Panc1 (cell line): ENCODE data around the gene CENPT. TPM values are rescaled to one million over a fixed set of nuclear protein-coding genes. Genes with fewer than 3 reads are reported as not detected.

ENCODE experiments used
- ATAC-seq: fragments of 200-7000 bp; cut with Tn5 transposase; 2 replicates; pipeline ENCODE4 v1.9.1; 2020; ENCODE audit warnings: mild to moderate bottlenecking, moderate library complexity
- BruUV-seq: library from RNA; stranded (reverse); fragments of 400-500 nt; replicated peaks from 2 replicates; lab custom pipeline; 2021; lab: Mats Ljungman, UMichigan
- CTCF ChIA-PET: fragments of 300-600 bp; sonication (Branson Sonifier 250); formaldehyde crosslinking; loops from one replicate; lab custom pipeline; 2022; ENCODE audit warnings: antibody characterized with exemption; lab: Charles Lee
- POLR2A ChIA-PET: fragments of 300-600 bp; sonication (Branson Sonifier 250); formaldehyde crosslinking; loops from one replicate; lab custom pipeline; 2022; ENCODE audit warnings: antibody characterized with exemption; lab: Charles Lee
- DNase-seq: peaks from one replicate; pipeline ENCODE4 v3.0.0-alpha.2; 2010; ENCODE audit warnings: low read depth, low spot score
- H3K27ac ChIP-seq: 2 replicates; pipeline ENCODE4 v1.5.1; 2011; ENCODE audit warnings: mild to moderate bottlenecking, low read length, inconsistent platforms
- H3K27me3 ChIP-seq: fragments of 200-500 bp; sonication (Bioruptor generic); 2 replicates; pipeline ENCODE4 v1.6.0; 2014; ENCODE audit warnings: low read length, inconsistent platforms; ENCODE audit not compliant: control insufficient read depth, insufficient read depth
- H3K36me3 ChIP-seq: fragments of 200-500 bp; sonication (Bioruptor generic); 2 replicates; pipeline ENCODE4 v1.5.1; 2014; ENCODE audit warnings: inconsistent platforms, mild to moderate bottlenecking, low read length, moderate library complexity; ENCODE audit not compliant: control insufficient read depth, insufficient read depth
- H3K4me1 ChIP-seq: 2 replicates; pipeline ENCODE4 v1.5.1; 2011; ENCODE audit warnings: inconsistent platforms, mild to moderate bottlenecking, low read length, moderate library complexity; ENCODE audit not compliant: control insufficient read depth, insufficient read depth
- H3K4me3 ChIP-seq, 2 experiments: 2 replicates each; pipeline ENCODE4 v1.5.1; 2011 to 2012; ENCODE audit warnings: low read depth in 2 of 2, low read length in 2 of 2, mild to moderate bottlenecking in 2 of 2, inconsistent platforms in 1 of 2, moderate library complexity in 1 of 2
- H3K9me3 ChIP-seq: fragments of 200-500 bp; sonication (Bioruptor generic); 2 replicates; pipeline ENCODE4 v1.5.1; 2014; ENCODE audit warnings: low read depth, mild to moderate bottlenecking, inconsistent platforms, low read length, moderate library complexity; ENCODE audit not compliant: control insufficient read depth, insufficient read depth
- CTCF ChIP-seq: fragments of 450-650 bp; IDR thresholded peaks from 2 replicates; pipeline ENCODE4 v1.5.1; 2017; ENCODE audit warnings: mild to moderate bottlenecking
- POLR2AphosphoS5 ChIP-seq: IDR thresholded peaks from 2 replicates; pipeline ENCODE4 v1.6.1; 2012; ENCODE audit warnings: mild to moderate bottlenecking, low read depth, low read length, moderate library complexity
- SIN3A ChIP-seq: IDR thresholded peaks from 2 replicates; pipeline ENCODE4 v1.6.1; 2012; ENCODE audit warnings: low read depth, mild to moderate bottlenecking, low read length, moderate library complexity, borderline replicate concordance; ENCODE audit not compliant: insufficient read depth
- TCF7L2 ChIP-seq: IDR thresholded peaks from 2 replicates; pipeline ENCODE4 v1.6.1; 2011; ENCODE audit warnings: mild to moderate bottlenecking, low read depth, low read length, inconsistent platforms
- in situ Hi-C: cut with HindIII; loops from 2 replicates; pipeline ENCODE4 v1.10.0; 2016; ENCODE audit warnings: low sequenced_read_pairs, low pct_unique_long_range_greater_than_20kb
- intact Hi-C: fragments of 100-400 bp; cut with micrococcal nuclease; formaldehyde crosslinking; loops from one replicate; pipeline ENCODE4 v1.10.0; 2022; ENCODE audit not compliant: unreplicated experiment
- total RNA-seq: library from RNA; stranded (reverse); gene quantifications from one replicate; pipeline ENCODE4 v1.2.1, GENCODE V29; 2021; ENCODE audit not compliant: unreplicated experiment
- TF ChIP-seq, protein P1 (sequence below), 2 experiments: IDR thresholded peaks; 2 replicates each; pipeline ENCODE4 v1.6.1; 2011 to 2012; ENCODE audit warnings: low read depth in 2 of 2, control low read depth in 1 of 2, low read length in 1 of 2, mild to moderate bottlenecking in 1 of 2, moderate library complexity in 1 of 2; ENCODE audit not compliant: insufficient read depth in 1 of 2

CENPT gene
- total RNA-seq, 1 experiment from 2014 or later: 43.4 TPM

DNA sequence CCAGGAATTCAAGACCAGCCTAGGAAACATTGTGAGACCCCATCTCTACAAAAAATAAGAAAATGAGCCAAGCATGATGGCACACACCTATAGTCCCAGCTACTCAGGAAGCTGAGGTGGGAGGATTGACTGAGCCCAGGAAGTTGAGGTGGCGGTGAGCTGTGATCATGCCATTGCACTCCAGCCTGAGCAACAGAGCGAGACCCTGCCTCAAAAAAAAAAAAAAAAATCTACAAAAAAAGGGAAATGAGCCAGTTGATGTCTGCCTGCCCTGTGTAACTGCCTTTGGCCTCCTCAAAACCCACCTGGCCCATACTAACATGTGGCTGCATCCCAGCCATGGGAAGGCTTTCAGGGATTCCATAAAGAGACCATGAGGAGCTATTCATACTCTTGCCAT is 45.6 kb downstream of the CENPT start:
- no peak overlapping the region for H3K4me3 ChIP-seq
- DNase-seq (no peak), ATAC-seq (no peak)
- intact Hi-C loops (loop anchor here (10.0 kb wide), 1 partner anchor 127 kb away; no protein-coding TSS in a partner anchor), in situ Hi-C loops (no loop called here)
- no peak overlapping the region for H3K27ac ChIP-seq
- no peaks in the 10 kb centered on the region for H3K9me3 ChIP-seq
- H3K4me1 ChIP-seq: peaks cover 7% of the 10 kb centered on the region
- TF ChIP-seq SIN3A: no peak
- TF ChIP-seq, protein P1, sequence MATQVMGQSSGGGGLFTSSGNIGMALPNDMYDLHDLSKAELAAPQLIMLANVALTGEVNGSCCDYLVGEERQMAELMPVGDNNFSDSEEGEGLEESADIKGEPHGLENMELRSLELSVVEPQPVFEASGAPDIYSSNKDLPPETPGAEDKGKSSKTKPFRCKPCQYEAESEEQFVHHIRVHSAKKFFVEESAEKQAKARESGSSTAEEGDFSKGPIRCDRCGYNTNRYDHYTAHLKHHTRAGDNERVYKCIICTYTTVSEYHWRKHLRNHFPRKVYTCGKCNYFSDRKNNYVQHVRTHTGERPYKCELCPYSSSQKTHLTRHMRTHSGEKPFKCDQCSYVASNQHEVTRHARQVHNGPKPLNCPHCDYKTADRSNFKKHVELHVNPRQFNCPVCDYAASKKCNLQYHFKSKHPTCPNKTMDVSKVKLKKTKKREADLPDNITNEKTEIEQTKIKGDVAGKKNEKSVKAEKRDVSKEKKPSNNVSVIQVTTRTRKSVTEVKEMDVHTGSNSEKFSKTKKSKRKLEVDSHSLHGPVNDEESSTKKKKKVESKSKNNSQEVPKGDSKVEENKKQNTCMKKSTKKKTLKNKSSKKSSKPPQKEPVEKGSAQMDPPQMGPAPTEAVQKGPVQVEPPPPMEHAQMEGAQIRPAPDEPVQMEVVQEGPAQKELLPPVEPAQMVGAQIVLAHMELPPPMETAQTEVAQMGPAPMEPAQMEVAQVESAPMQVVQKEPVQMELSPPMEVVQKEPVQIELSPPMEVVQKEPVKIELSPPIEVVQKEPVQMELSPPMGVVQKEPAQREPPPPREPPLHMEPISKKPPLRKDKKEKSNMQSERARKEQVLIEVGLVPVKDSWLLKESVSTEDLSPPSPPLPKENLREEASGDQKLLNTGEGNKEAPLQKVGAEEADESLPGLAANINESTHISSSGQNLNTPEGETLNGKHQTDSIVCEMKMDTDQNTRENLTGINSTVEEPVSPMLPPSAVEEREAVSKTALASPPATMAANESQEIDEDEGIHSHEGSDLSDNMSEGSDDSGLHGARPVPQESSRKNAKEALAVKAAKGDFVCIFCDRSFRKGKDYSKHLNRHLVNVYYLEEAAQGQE (IDR thresholded peaks at IDR 0.05; ENCODE audit: insufficient read depth in 1 of 2, low read depth in 2 of 2, low read length in 1 of 2): no peak
- no peak for TF ChIP-seq POLR2AphosphoS5
- no peak for TF ChIP-seq CTCF
- no peak for TF ChIP-seq TCF7L2
- ChIA-PET POLR2A (interaction anchor here (0.7 kb wide), 1 partner anchor 80 kb away, joined by 4 read pairs; no protein-coding TSS in a partner anchor), CTCF (interaction anchor here (0.7 kb wide), 2 partner anchors 15 to 281 kb away, joined by 3 to 8 read pairs; no protein-coding TSS in a partner anchor)
- H3K36me3 ChIP-seq: no peaks in the 10 kb centered on the region; the same call in 1 of the 2 replicates
- no TSS peak for BruUV-seq
- no peaks in the 10 kb centered on the region for H3K27me3 ChIP-seq

GRCh38 chr16:67801241-67801640 is 46.3 kb downstream of the CENPT start:
- ATAC-seq (no peak), DNase-seq (no peak)
- no peaks in the 10 kb centered on the region for H3K27me3 ChIP-seq
- TF ChIP-seq TCF7L2: no peak
- TF ChIP-seq, protein P1 (IDR thresholded peaks at IDR 0.05; ENCODE audit: insufficient read depth in 1 of 2, low read depth in 2 of 2, low read length in 1 of 2): no peak
- no peak for TF ChIP-seq CTCF
- no peak for TF ChIP-seq SIN3A
- no peak for TF ChIP-seq POLR2AphosphoS5
- H3K9me3 ChIP-seq: no peaks in the 10 kb centered on the region
- no TSS peak for BruUV-seq
- H3K27ac ChIP-seq: no peak overlapping the region
- in situ Hi-C loops (no loop called here), intact Hi-C loops (loop anchor here (10.0 kb wide), 1 partner anchor 126 kb away; no protein-coding TSS in a partner anchor)
- ChIA-PET POLR2A (no interaction called here), CTCF (no interaction called here)
- H3K36me3 ChIP-seq: no peaks in the 10 kb centered on the region; the same call in 1 of the 2 replicates
- peaks cover 7% of the 10 kb centered on the region for H3K4me1 ChIP-seq
- no peak overlapping the region for H3K4me3 ChIP-seq
